ENCODE results near the gene KMT2A. TPM values are rescaled to one million over a fixed set of nuclear protein-coding genes. Genes with fewer than 3 reads are reported as not detected.
"Not testable (repeated sequence)": the region's sequence is repeated elsewhere in the genome, so short reads cannot be mapped to it uniquely, and the experiment has no call there.

Gene KMT2A
- total RNA-seq, 1 donor from 2014 or later, result 78.8 TPM

DNA sequence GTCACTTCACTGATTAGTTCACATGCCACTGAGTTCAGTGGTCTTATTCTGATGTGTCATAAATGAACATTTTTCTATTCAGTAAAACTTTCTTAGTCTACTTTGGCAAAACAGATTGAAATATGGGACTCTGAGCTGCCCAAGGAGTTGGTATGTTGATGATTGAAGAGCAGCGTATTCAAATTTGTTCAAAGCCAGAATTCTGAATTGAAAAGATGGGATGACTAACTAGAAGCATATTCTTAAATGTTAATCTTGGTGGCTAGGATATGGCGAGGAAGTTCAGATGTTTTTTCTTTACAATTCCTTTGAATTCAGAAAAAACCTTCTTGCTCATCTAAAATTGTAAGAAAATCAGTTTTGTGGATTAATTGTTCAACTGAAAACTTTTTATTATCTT is 34.7 kb downstream of the KMT2A start:
- Mint-ChIP-seq H3K4me3 (no peak overlapping the region), H3K27ac (ENCODE audit: unreplicated experiment) (no peak overlapping the region), H3K4me1 (peaks cover 11% of the 10 kb centered on the region), H3K9me3 (no peaks in the 10 kb centered on the region), H3K27me3 (ENCODE audit: low read depth) (no peaks in the 10 kb centered on the region), H3K36me3 (ENCODE audit: low read depth) (peaks cover 24% of the 10 kb centered on the region)
- no peak for DNase-seq (ENCODE audit: low read depth, low spot score)
- TF ChIP-seq CTCF (conservative IDR thresholded peaks at IDR 0.05), result no peak

GRCh38 chr11:118473537-118473936 is 37.2 kb downstream of the KMT2A start:
- no peaks in the 10 kb centered on the region for H3K27me3 Mint-ChIP-seq (ENCODE audit: low read depth)
- H3K4me3 Mint-ChIP-seq, result no peak overlapping the region
- peaks cover 11% of the 10 kb centered on the region for H3K4me1 Mint-ChIP-seq
- H3K9me3 Mint-ChIP-seq, result no peaks in the 10 kb centered on the region
- DNase-seq (ENCODE audit: low read depth, low spot score), result no peak
- no peak overlapping the region for H3K27ac Mint-ChIP-seq (ENCODE audit: unreplicated experiment)
- TF ChIP-seq CTCF (conservative IDR thresholded peaks at IDR 0.05), result no peak
- peaks cover 37% of the 10 kb centered on the region for H3K36me3 Mint-ChIP-seq (ENCODE audit: low read depth)

DNA sequence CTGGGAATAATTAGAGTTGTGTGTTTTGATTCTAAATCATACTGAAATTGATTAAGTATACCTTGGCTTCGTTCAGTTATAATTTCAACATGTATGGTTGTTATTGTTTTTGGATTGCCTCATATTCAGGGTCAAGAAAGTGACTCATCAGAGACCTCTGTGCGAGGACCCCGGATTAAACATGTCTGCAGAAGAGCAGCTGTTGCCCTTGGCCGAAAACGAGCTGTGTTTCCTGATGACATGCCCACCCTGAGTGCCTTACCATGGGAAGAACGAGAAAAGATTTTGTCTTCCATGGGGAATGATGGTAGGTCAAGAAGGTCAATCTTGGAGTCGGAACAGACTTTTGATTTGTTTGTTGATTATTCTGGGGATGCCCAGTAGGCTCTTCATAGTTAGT is 40.4 kb downstream of the KMT2A start:
- H3K4me1 Mint-ChIP-seq, result peaks cover 4% of the 10 kb centered on the region
- DNase-seq (ENCODE audit: low read depth, low spot score), result no peak
- no peaks in the 10 kb centered on the region for H3K27me3 Mint-ChIP-seq (ENCODE audit: low read depth)
- peaks cover 44% of the 10 kb centered on the region for H3K36me3 Mint-ChIP-seq (ENCODE audit: low read depth)
- no peak overlapping the region for H3K4me3 Mint-ChIP-seq
- H3K9me3 Mint-ChIP-seq, result no peaks in the 10 kb centered on the region
- no peak for TF ChIP-seq CTCF (conservative IDR thresholded peaks at IDR 0.05)
- H3K27ac Mint-ChIP-seq (ENCODE audit: unreplicated experiment), result no peak overlapping the region

DNA sequence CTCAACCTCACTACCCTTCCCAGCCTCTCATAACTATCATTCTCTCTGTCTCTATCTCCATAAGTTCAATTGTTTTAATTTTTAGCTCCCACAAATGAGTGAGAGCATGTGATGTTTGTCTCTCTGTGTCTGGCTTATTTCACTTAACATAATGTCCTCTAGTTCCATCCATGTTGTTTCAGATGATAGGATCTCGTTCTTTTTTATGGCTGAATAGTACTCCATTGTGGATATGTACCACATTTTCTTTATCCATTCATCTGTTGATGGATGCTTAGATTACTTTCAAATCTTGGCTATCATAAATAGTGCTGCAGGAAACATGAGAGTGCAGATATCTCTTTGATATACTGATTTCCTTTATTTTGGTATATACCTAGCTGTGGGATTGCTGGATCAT is 44.9 kb downstream of the KMT2A start:
- not testable (repeated sequence) for H3K9me3 Mint-ChIP-seq; DNase-seq (ENCODE audit: low read depth, low spot score); H3K4me3 Mint-ChIP-seq; H3K27ac Mint-ChIP-seq (ENCODE audit: unreplicated experiment); H3K4me1 Mint-ChIP-seq; H3K27me3 Mint-ChIP-seq (ENCODE audit: low read depth)
- peaks cover 27% of the 10 kb centered on the region for H3K36me3 Mint-ChIP-seq (ENCODE audit: low read depth)

DNA sequence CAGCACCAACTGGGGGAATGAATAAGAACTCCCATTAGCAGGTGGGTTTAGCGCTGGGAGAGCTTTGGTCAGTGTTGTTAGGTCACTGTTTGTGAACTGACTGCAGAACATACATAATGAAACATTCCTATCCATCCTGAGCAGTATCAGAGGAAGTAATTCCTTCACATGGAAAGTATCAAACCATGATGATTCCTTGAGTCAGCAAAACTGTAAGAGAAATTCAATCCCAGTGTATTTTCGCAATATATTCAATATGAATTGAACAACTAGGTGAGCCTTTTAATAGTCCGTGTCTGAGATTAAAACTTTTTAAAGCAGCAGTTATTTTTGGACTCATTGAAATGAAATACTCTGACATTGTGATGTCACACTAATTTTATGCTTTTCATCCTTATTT is 48.1 kb downstream of the KMT2A start:
- no peak for DNase-seq (ENCODE audit: low read depth, low spot score)
- Mint-ChIP-seq H3K27ac (ENCODE audit: unreplicated experiment) (no peak overlapping the region), H3K27me3 (ENCODE audit: low read depth) (no peaks in the 10 kb centered on the region), H3K36me3 (ENCODE audit: low read depth) (peaks cover 14% of the 10 kb centered on the region), H3K9me3 (no peaks in the 10 kb centered on the region), H3K4me3 (no peak overlapping the region), H3K4me1 (no peaks in the 10 kb centered on the region)
- TF ChIP-seq CTCF (conservative IDR thresholded peaks at IDR 0.05), result no peak

DNA sequence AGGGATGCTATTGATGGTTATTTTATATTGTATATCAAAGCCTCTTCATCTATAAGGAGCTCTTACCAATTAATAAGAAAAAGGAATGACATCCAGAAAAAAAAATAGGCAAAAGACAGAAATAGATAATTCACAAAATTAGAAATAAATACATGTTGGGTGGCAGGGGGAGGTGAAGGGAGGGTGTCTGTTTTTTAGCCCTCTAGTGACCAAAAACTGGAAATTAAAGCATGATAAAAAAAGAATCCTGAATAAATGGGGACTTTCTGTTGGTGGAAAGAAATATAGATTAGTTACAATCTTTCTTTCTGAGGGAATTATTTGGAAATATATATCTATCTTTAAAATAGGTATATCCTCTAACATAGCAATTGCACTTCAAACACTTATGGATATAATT is 49.0 kb downstream of the KMT2A start:
- Mint-ChIP-seq H3K4me1 (no peaks in the 10 kb centered on the region), H3K36me3 (ENCODE audit: low read depth) (peaks cover 17% of the 10 kb centered on the region), H3K4me3 (no peak overlapping the region), H3K27me3 (ENCODE audit: low read depth) (no peaks in the 10 kb centered on the region), H3K27ac (ENCODE audit: unreplicated experiment) (no peak overlapping the region), H3K9me3 (no peaks in the 10 kb centered on the region)
- TF ChIP-seq CTCF (conservative IDR thresholded peaks at IDR 0.05), result peak; percentile 33
- no peak for DNase-seq (ENCODE audit: low read depth, low spot score)
